Esophagus muscularis mucosa (tissue), 4 donors: ENCODE measurements around the gene LHPP.

ENCODE experiments used
- CTCF ChIP-seq, 3 experiments: fragments of 200-600 bp in 2 of 3; fragments of 450-650 bp in 1 of 3; sonication (generic) in 2 of 3; IDR thresholded peaks; one replicate each; pipeline ENCODE4 v1.5.1; 2017 to 2019; ENCODE audit warnings: antibody characterized with exemption in 3 of 3, mild to moderate bottlenecking in 2 of 3, moderate library complexity in 1 of 3
- EP300 ChIP-seq: sonication (generic); formaldehyde crosslinking; IDR thresholded peaks from one replicate; pipeline ENCODE4 v1.6.1; 2017; ENCODE audit warnings: antibody characterized with exemption
- POLR2A ChIP-seq: fragments of 450-650 bp; IDR thresholded peaks from one replicate; pipeline ENCODE4 v1.6.1; 2017; ENCODE audit warnings: antibody characterized with exemption, moderate library complexity, mild to moderate bottlenecking, low read depth
- POLR2AphosphoS5 ChIP-seq, 2 donors: sonication (generic); formaldehyde crosslinking; IDR thresholded peaks; one replicate each; pipeline ENCODE4 v1.6.1; 2017; ENCODE audit warnings: antibody characterized with exemption in 2 of 2

- TF ChIP-seq POLR2AphosphoS5 (IDR thresholded peaks at IDR 0.05) (peak; percentile 44 to 57), CTCF (IDR thresholded peaks at IDR 0.05) (no peak), EP300 (no peak), POLR2A (no peak)
These were observed 127.3 kb downstream of the LHPP start for GRCh38 chr10:124588736-124589490.
